ENCODE measurements around the gene ANKRD36B. TPM values are rescaled to one million over a fixed set of nuclear protein-coding genes. Genes with fewer than 3 reads are reported as not detected.
"Not testable (repeated sequence)": the region's sequence is repeated elsewhere in the genome, so short reads cannot be mapped to it uniquely, and the experiment has no call there.

ANKRD36B gene
- polyA plus RNA-seq, 1 donor (not counting 4 experiments of a cell fraction or from before 2014, with no cell fraction given) = 11.9 TPM

GRCh38 chr2:97565674-97566073 lies 24.0 kb downstream of the ANKRD36B start:
- H3K4me2 ChIP-seq (ENCODE audit: control insufficient read depth, extremely low read depth, insufficient read depth, low read depth, low read length); FAIRE-seq; H3K4me1 ChIP-seq (ENCODE audit: control insufficient read depth, extremely low read depth, insufficient read depth, low read length); H3K36me3 ChIP-seq (ENCODE audit: control insufficient read depth in 2 of 2, extremely low read depth in 1 of 2, insufficient read depth in 2 of 2, low read length in 2 of 2); H3K27ac ChIP-seq (ENCODE audit: control insufficient read depth, insufficient read depth, low read length); H4K20me1 ChIP-seq (ENCODE audit: control insufficient read depth, extremely low read depth, insufficient read depth, low read length); H3K4me3 ChIP-seq (ENCODE audit: control insufficient read depth in 2 of 3, extremely low read depth in 1 of 3, insufficient read depth in 2 of 3, low read depth in 1 of 3, low read length in 3 of 3); H3K27me3 ChIP-seq (ENCODE audit: control insufficient read depth, extremely low read depth, insufficient read depth, low read length); H3K9me1 ChIP-seq (ENCODE audit: control insufficient read depth, extremely low read depth, insufficient read depth, low read length); H3K79me2 ChIP-seq (ENCODE audit: control insufficient read depth, insufficient read depth, low read length); DNase-seq (ENCODE audit: low read depth, low spot score); H2AFZ ChIP-seq (ENCODE audit: control insufficient read depth, low read length); dilution Hi-C loops (cut with MboI; ENCODE audit: extremely low pct_ligation_motif_present, low sequenced_read_pairs); H3K9me3 ChIP-seq (ENCODE audit: control insufficient read depth, low read depth, low read length); H3K9ac ChIP-seq (ENCODE audit: control insufficient read depth, extremely low read depth, insufficient read depth, low read length): not testable (repeated sequence)

GRCh38 chr2:97552406-97552805 lies 37.3 kb downstream of the ANKRD36B start:
- H2AFZ ChIP-seq (ENCODE audit: control insufficient read depth, low read length); H3K27ac ChIP-seq (ENCODE audit: control insufficient read depth, insufficient read depth, low read length); H3K4me1 ChIP-seq (ENCODE audit: control insufficient read depth, extremely low read depth, insufficient read depth, low read length); H3K79me2 ChIP-seq (ENCODE audit: control insufficient read depth, insufficient read depth, low read length); H3K4me2 ChIP-seq (ENCODE audit: control insufficient read depth, extremely low read depth, insufficient read depth, low read depth, low read length); FAIRE-seq; H3K9ac ChIP-seq (ENCODE audit: control insufficient read depth, extremely low read depth, insufficient read depth, low read length); H3K27me3 ChIP-seq (ENCODE audit: control insufficient read depth, extremely low read depth, insufficient read depth, low read length); DNase-seq (ENCODE audit: low read depth, low spot score); H3K4me3 ChIP-seq (ENCODE audit: control insufficient read depth in 2 of 3, extremely low read depth in 1 of 3, insufficient read depth in 2 of 3, low read depth in 1 of 3, low read length in 3 of 3); H4K20me1 ChIP-seq (ENCODE audit: control insufficient read depth, extremely low read depth, insufficient read depth, low read length); H3K9me3 ChIP-seq (ENCODE audit: control insufficient read depth, low read depth, low read length); dilution Hi-C loops (cut with MboI; ENCODE audit: extremely low pct_ligation_motif_present, low sequenced_read_pairs); H3K9me1 ChIP-seq (ENCODE audit: control insufficient read depth, extremely low read depth, insufficient read depth, low read length); H3K36me3 ChIP-seq (ENCODE audit: control insufficient read depth in 2 of 2, extremely low read depth in 1 of 2, insufficient read depth in 2 of 2, low read length in 2 of 2): not testable (repeated sequence)

GRCh38 chr2:97550498-97550897 lies 39.2 kb downstream of the ANKRD36B start:
- FAIRE-seq; H3K4me3 ChIP-seq (ENCODE audit: control insufficient read depth in 2 of 3, extremely low read depth in 1 of 3, insufficient read depth in 2 of 3, low read depth in 1 of 3, low read length in 3 of 3); DNase-seq (ENCODE audit: low read depth, low spot score); H3K9me1 ChIP-seq (ENCODE audit: control insufficient read depth, extremely low read depth, insufficient read depth, low read length); H3K27ac ChIP-seq (ENCODE audit: control insufficient read depth, insufficient read depth, low read length); H3K9ac ChIP-seq (ENCODE audit: control insufficient read depth, extremely low read depth, insufficient read depth, low read length); H2AFZ ChIP-seq (ENCODE audit: control insufficient read depth, low read length); H3K4me1 ChIP-seq (ENCODE audit: control insufficient read depth, extremely low read depth, insufficient read depth, low read length); H3K79me2 ChIP-seq (ENCODE audit: control insufficient read depth, insufficient read depth, low read length); H4K20me1 ChIP-seq (ENCODE audit: control insufficient read depth, extremely low read depth, insufficient read depth, low read length); H3K27me3 ChIP-seq (ENCODE audit: control insufficient read depth, extremely low read depth, insufficient read depth, low read length); H3K36me3 ChIP-seq (ENCODE audit: control insufficient read depth in 2 of 2, extremely low read depth in 1 of 2, insufficient read depth in 2 of 2, low read length in 2 of 2); H3K9me3 ChIP-seq (ENCODE audit: control insufficient read depth, low read depth, low read length); H3K4me2 ChIP-seq (ENCODE audit: control insufficient read depth, extremely low read depth, insufficient read depth, low read depth, low read length); dilution Hi-C loops (cut with MboI; ENCODE audit: extremely low pct_ligation_motif_present, low sequenced_read_pairs): not testable (repeated sequence)

GRCh38 chr2:97549058-97549457 lies 40.6 kb downstream of the ANKRD36B start:
- H3K9me1 ChIP-seq (ENCODE audit: control insufficient read depth, extremely low read depth, insufficient read depth, low read length); dilution Hi-C loops (cut with MboI; ENCODE audit: extremely low pct_ligation_motif_present, low sequenced_read_pairs); H3K27ac ChIP-seq (ENCODE audit: control insufficient read depth, insufficient read depth, low read length); H3K79me2 ChIP-seq (ENCODE audit: control insufficient read depth, insufficient read depth, low read length); H2AFZ ChIP-seq (ENCODE audit: control insufficient read depth, low read length); H3K4me2 ChIP-seq (ENCODE audit: control insufficient read depth, extremely low read depth, insufficient read depth, low read depth, low read length); H3K9me3 ChIP-seq (ENCODE audit: control insufficient read depth, low read depth, low read length); H4K20me1 ChIP-seq (ENCODE audit: control insufficient read depth, extremely low read depth, insufficient read depth, low read length); H3K4me1 ChIP-seq (ENCODE audit: control insufficient read depth, extremely low read depth, insufficient read depth, low read length); H3K36me3 ChIP-seq (ENCODE audit: control insufficient read depth in 2 of 2, extremely low read depth in 1 of 2, insufficient read depth in 2 of 2, low read length in 2 of 2); H3K4me3 ChIP-seq (ENCODE audit: control insufficient read depth in 2 of 3, extremely low read depth in 1 of 3, insufficient read depth in 2 of 3, low read depth in 1 of 3, low read length in 3 of 3); DNase-seq (ENCODE audit: low read depth, low spot score); H3K27me3 ChIP-seq (ENCODE audit: control insufficient read depth, extremely low read depth, insufficient read depth, low read length); H3K9ac ChIP-seq (ENCODE audit: control insufficient read depth, extremely low read depth, insufficient read depth, low read length): not testable (repeated sequence)
- peak; percentile 48 for FAIRE-seq

- H3K9me1 ChIP-seq (ENCODE audit: control insufficient read depth, extremely low read depth, insufficient read depth, low read length); H3K4me2 ChIP-seq (ENCODE audit: control insufficient read depth, extremely low read depth, insufficient read depth, low read depth, low read length); H3K79me2 ChIP-seq (ENCODE audit: control insufficient read depth, insufficient read depth, low read length); FAIRE-seq; H4K20me1 ChIP-seq (ENCODE audit: control insufficient read depth, extremely low read depth, insufficient read depth, low read length); H3K9me3 ChIP-seq (ENCODE audit: control insufficient read depth, low read depth, low read length); H3K4me3 ChIP-seq (ENCODE audit: control insufficient read depth in 2 of 3, extremely low read depth in 1 of 3, insufficient read depth in 2 of 3, low read depth in 1 of 3, low read length in 3 of 3); H3K27ac ChIP-seq (ENCODE audit: control insufficient read depth, insufficient read depth, low read length); H3K27me3 ChIP-seq (ENCODE audit: control insufficient read depth, extremely low read depth, insufficient read depth, low read length); H3K36me3 ChIP-seq (ENCODE audit: control insufficient read depth in 2 of 2, extremely low read depth in 1 of 2, insufficient read depth in 2 of 2, low read length in 2 of 2); H2AFZ ChIP-seq (ENCODE audit: control insufficient read depth, low read length); H3K4me1 ChIP-seq (ENCODE audit: control insufficient read depth, extremely low read depth, insufficient read depth, low read length); dilution Hi-C loops (cut with MboI; ENCODE audit: extremely low pct_ligation_motif_present, low sequenced_read_pairs); H3K9ac ChIP-seq (ENCODE audit: control insufficient read depth, extremely low read depth, insufficient read depth, low read length); DNase-seq (ENCODE audit: low read depth, low spot score): not testable (repeated sequence)
Measured at GRCh38 chr2:97548536-97548935, 41.1 kb downstream of the ANKRD36B start.

All from keratinocyte (primary cell).